ENCODE results near the gene TMTC1. TPM values are rescaled to one million over a fixed set of nuclear protein-coding genes. Genes with fewer than 3 reads are reported as not detected.

TMTC1 gene
- total RNA-seq, 1 experiment from 2014 or later = not detected

- BruUV-seq (replicated peaks) = no TSS peak
- no peaks in the 10 kb centered on the region for H3K9me3 ChIP-seq
- POLR2A ChIA-PET = no interaction called here
- Mint-ChIP-seq H3K27ac (ENCODE audit: unreplicated experiment) (no peak overlapping the region), H3K4me3 (ENCODE audit: unreplicated experiment) (no peak overlapping the region), H3K27me3 (ENCODE audit: insufficient read depth, unreplicated experiment) (peaks cover 20% of the 10 kb centered on the region), H3K9me3 (ENCODE audit: unreplicated experiment) (no peaks in the 10 kb centered on the region), H3K36me3 (ENCODE audit: insufficient read depth, unreplicated experiment) (no peaks in the 10 kb centered on the region), H3K4me1 (ENCODE audit: low read depth, unreplicated experiment) (no peaks in the 10 kb centered on the region)
- intact Hi-C loops (cut with micrococcal nuclease; ENCODE audit: unreplicated experiment) = no loop called here
- TF ChIP-seq CTCF (IDR thresholded peaks at IDR 0.05; ENCODE audit: insufficient read depth in 1 of 2, low read depth in 1 of 2, low read length in 1 of 2, severe bottlenecking in 1 of 2, unreplicated experiment in 1 of 2) = no peak
- H3K4me1 ChIP-seq = no peaks in the 10 kb centered on the region
- H3K36me3 ChIP-seq (ENCODE audit: control insufficient read depth, insufficient read depth, low read length) = no peaks in the 10 kb centered on the region
- CTCF ChIA-PET = no interaction called here
- DNase-seq = no peak
- no peaks in the 10 kb centered on the region for H3K27me3 ChIP-seq (replicated peaks; ENCODE audit: control insufficient read depth, insufficient read depth, low read length)
- no peak overlapping the region for H3K4me3 ChIP-seq (ENCODE audit: low read depth, low read length)
Measured at GRCh38 chr12:29688914-29689313, 94.8 kb downstream of the TMTC1 start.

GRCh38 chr12:29682088-29682487 is 101.7 kb downstream of the TMTC1 start:
- no peak for DNase-seq
- no peaks in the 10 kb centered on the region for H3K4me1 ChIP-seq
- H3K36me3 Mint-ChIP-seq (ENCODE audit: insufficient read depth, unreplicated experiment) = no peaks in the 10 kb centered on the region
- H3K4me3 Mint-ChIP-seq (ENCODE audit: unreplicated experiment) = no peak overlapping the region
- no peaks in the 10 kb centered on the region for H3K36me3 ChIP-seq (ENCODE audit: control insufficient read depth, insufficient read depth, low read length)
- no peaks in the 10 kb centered on the region for H3K27me3 ChIP-seq (replicated peaks; ENCODE audit: control insufficient read depth, insufficient read depth, low read length)
- H3K4me3 ChIP-seq (ENCODE audit: low read depth, low read length) = no peak overlapping the region
- intact Hi-C loops (cut with micrococcal nuclease; ENCODE audit: unreplicated experiment) = no loop called here
- no peaks in the 10 kb centered on the region for H3K9me3 Mint-ChIP-seq (ENCODE audit: unreplicated experiment)
- peaks cover 15% of the 10 kb centered on the region for H3K27me3 Mint-ChIP-seq (ENCODE audit: insufficient read depth, unreplicated experiment)
- CTCF ChIA-PET = no interaction called here
- TF ChIP-seq CTCF (IDR thresholded peaks at IDR 0.05; ENCODE audit: insufficient read depth in 1 of 2, low read depth in 1 of 2, low read length in 1 of 2, severe bottlenecking in 1 of 2, unreplicated experiment in 1 of 2) = no peak
- no TSS peak for BruUV-seq (replicated peaks)
- no peaks in the 10 kb centered on the region; the same call in 1 of the 2 replicates for H3K9me3 ChIP-seq
- POLR2A ChIA-PET = no interaction called here
- no peak overlapping the region for H3K27ac Mint-ChIP-seq (ENCODE audit: unreplicated experiment)
- no peaks in the 10 kb centered on the region for H3K4me1 Mint-ChIP-seq (ENCODE audit: low read depth, unreplicated experiment)

GRCh38 chr12:29681370-29681769 is 102.4 kb downstream of the TMTC1 start:
- no peak for DNase-seq
- ChIA-PET CTCF (no interaction called here), POLR2A (no interaction called here)
- no peaks in the 10 kb centered on the region for H3K9me3 Mint-ChIP-seq (ENCODE audit: unreplicated experiment)
- H3K36me3 ChIP-seq (ENCODE audit: control insufficient read depth, insufficient read depth, low read length) = no peaks in the 10 kb centered on the region
- H3K27ac Mint-ChIP-seq (ENCODE audit: unreplicated experiment) = no peak overlapping the region
- H3K27me3 ChIP-seq (replicated peaks; ENCODE audit: control insufficient read depth, insufficient read depth, low read length) = no peaks in the 10 kb centered on the region
- no peak overlapping the region for H3K4me3 ChIP-seq (ENCODE audit: low read depth, low read length)
- H3K27me3 Mint-ChIP-seq (ENCODE audit: insufficient read depth, unreplicated experiment) = peaks cover 12% of the 10 kb centered on the region
- TF ChIP-seq CTCF (IDR thresholded peaks at IDR 0.05; ENCODE audit: insufficient read depth in 1 of 2, low read depth in 1 of 2, low read length in 1 of 2, severe bottlenecking in 1 of 2, unreplicated experiment in 1 of 2) = no peak
- no peaks in the 10 kb centered on the region for H3K36me3 Mint-ChIP-seq (ENCODE audit: insufficient read depth, unreplicated experiment)
- intact Hi-C loops (cut with micrococcal nuclease; ENCODE audit: unreplicated experiment) = no loop called here
- no TSS peak for BruUV-seq (replicated peaks)
- H3K4me3 Mint-ChIP-seq (ENCODE audit: unreplicated experiment) = no peak overlapping the region
- H3K9me3 ChIP-seq = no peaks in the 10 kb centered on the region; the same call in 1 of the 2 replicates
- no peaks in the 10 kb centered on the region for H3K4me1 ChIP-seq
- no peaks in the 10 kb centered on the region for H3K4me1 Mint-ChIP-seq (ENCODE audit: low read depth, unreplicated experiment)
